Measurements from ENCODE around the gene CCDC12. TPM values are rescaled to one million over a fixed set of nuclear protein-coding genes. Genes with fewer than 3 reads are reported as not detected.

Gene CCDC12
- total and polyA plus RNA-seq, 9 of the 15 experiments (the other 6 are each of a cell fraction or from before 2014, with no cell fraction given), result 8.9 to 201 (median 86.9) TPM

GRCh38 chr3:46948830-46949671, 27.5 kb downstream of the CCDC12 start (continued):
- TF ChIP-seq GTF3C2 (IDR thresholded peaks at IDR 0.05; ENCODE audit: borderline replicate concordance, extremely low read depth, insufficient read length) (no peak), ATF7 (IDR thresholded peaks at IDR 0.05) (no peak), FOXP4 (CRISPR knock-in tag; IDR thresholded peaks at IDR 0.05; ENCODE audit: borderline replicate concordance) (no peak), LARP7 (IDR thresholded peaks at IDR 0.05) (no peak), ZEB2 (IDR thresholded peaks at IDR 0.05) (no peak), BMI1 (IDR thresholded peaks at IDR 0.05; ENCODE audit: low read length) (no peak), NR3C1 (CRISPR knock-in tag; IDR thresholded peaks at IDR 0.05) (no peak), GTF2B (IDR thresholded peaks at IDR 0.05; ENCODE audit: extremely low read depth, insufficient read length) (no peak), ZNF23 (CRISPR knock-in tag; IDR thresholded peaks at IDR 0.05) (no peak), MCM7 (IDR thresholded peaks at IDR 0.05) (no peak), U2AF2 (optimal IDR thresholded peaks at IDR 0.05; ENCODE audit: low read depth, low read length) (no peak), CTCF (IDR thresholded peaks at IDR 0.05 in 2 of 3, conservative IDR thresholded peaks at IDR 0.05 in 1 of 3; ENCODE audit: insufficient read depth in 2 of 3, low read depth in 1 of 3, low read length in 3 of 3) (peak in 1 of 3 experiments; percentile 24; a peak in 1 of 6 replicates), HMGXB4 (CRISPR knock-in tag; IDR thresholded peaks at IDR 0.05) (no peak)
